Measurements from ENCODE around the gene RRAS.
A peak's percentile ranks its signal among the peaks of the same experiment; 100 is the strongest.

Gene RRAS

GRCh38 chr19:49680421-49681351, 40.7 kb upstream of the RRAS start:
- Histone ChIP-seq H3K4me1 (peaks cover 23% of the 10 kb centered on the region), H3K4me3 (no peak overlapping the region), H3K27me3 (ENCODE audit: low read depth) (no peaks in the 10 kb centered on the region), H3K36me3 (replicated peaks) (peaks cover 45% of the 10 kb centered on the region), H3K9me3 (no peaks in the 10 kb centered on the region)
- in situ Hi-C loops (cut with MboI; ENCODE audit: low sequenced_read_pairs): loop anchor here (5.0 kb wide), 1 partner anchor 183 kb away; the partner anchor contains the start of gene RPS11
- DNase-seq (ENCODE audit: low spot score in 2 of 2): peak; percentile 82 to 97

GRCh38 chr19:49679771-49680413, 39.9 kb upstream of the RRAS start:
- H3K4me1 ChIP-seq: peaks cover 23% of the 10 kb centered on the region
- H3K4me3 ChIP-seq: no peak overlapping the region
- DNase-seq (ENCODE audit: low spot score in 2 of 2): no peak
- in situ Hi-C loops (cut with MboI; ENCODE audit: low sequenced_read_pairs): loop anchor here (5.0 to 10.0 kb wide), 2 partner anchors 85 to 183 kb away; partner anchors contain the start of genes PRR12 and RPS11
- no peaks in the 10 kb centered on the region for H3K9me3 ChIP-seq
- peaks cover 39% of the 10 kb centered on the region for H3K36me3 ChIP-seq (replicated peaks)
- H3K27me3 ChIP-seq (ENCODE audit: low read depth): no peaks in the 10 kb centered on the region

GRCh38 chr19:49678985-49679770, 39.2 kb upstream of the RRAS start:
- DNase-seq (ENCODE audit: low spot score in 2 of 2): no peak
- H3K4me1 ChIP-seq: peaks cover 23% of the 10 kb centered on the region
- no peaks in the 10 kb centered on the region for H3K9me3 ChIP-seq
- H3K4me3 ChIP-seq: peak overlapping the region; percentile 96; the same call in 1 of the 2 replicates
- in situ Hi-C loops (cut with MboI; ENCODE audit: low sequenced_read_pairs): loop anchor here (10.0 kb wide), 1 partner anchor 84 kb away; the partner anchor contains the start of gene PRR12
- H3K27me3 ChIP-seq (ENCODE audit: low read depth): no peaks in the 10 kb centered on the region
- H3K36me3 ChIP-seq (replicated peaks): peaks cover 32% of the 10 kb centered on the region

- in situ Hi-C loops (cut with MboI; ENCODE audit: low sequenced_read_pairs): loop anchor here (10.0 kb wide), 1 partner anchor 83 kb away; the partner anchor contains the start of gene PRR12
- Histone ChIP-seq H3K27me3 (ENCODE audit: low read depth) (no peaks in the 10 kb centered on the region), H3K36me3 (replicated peaks) (peaks cover 23% of the 10 kb centered on the region), H3K9me3 (no peaks in the 10 kb centered on the region), H3K4me3 (peak overlapping the region; percentile 96), H3K4me1 (peaks cover 23% of the 10 kb centered on the region)
- DNase-seq (ENCODE audit: low spot score in 2 of 2): peak; percentile 68 to 92
Measured at GRCh38 chr19:49677901-49678674, 38.1 kb upstream of the RRAS start.

- in situ Hi-C loops (cut with MboI; ENCODE audit: low sequenced_read_pairs): loop anchor here (10.0 kb wide), 1 partner anchor 83 kb away; the partner anchor contains the start of gene PRR12
- DNase-seq (ENCODE audit: low spot score in 2 of 2): peak in 1 of 2 experiments; percentile 76
- Histone ChIP-seq H3K9me3 (no peaks in the 10 kb centered on the region), H3K4me1 (peaks cover 23% of the 10 kb centered on the region), H3K36me3 (replicated peaks) (peaks cover 16% of the 10 kb centered on the region), H3K4me3 (peak within 1 kb of the TSS; percentile 96), H3K27me3 (ENCODE audit: low read depth) (no peaks in the 10 kb centered on the region)
Measured at GRCh38 chr19:49677231-49677900, 37.4 kb upstream of the RRAS start, which contains the start of gene PRMT1. Gene PRMT1 (plus strand): TSS chr19:49677271. CDS start chr19:49677281, 10 bp downstream.

GRCh38 chr19:49676784-49677230, 36.9 kb upstream of the RRAS start:
- Histone ChIP-seq H3K36me3 (replicated peaks) (peaks cover 12% of the 10 kb centered on the region), H3K4me1 (peaks cover 28% of the 10 kb centered on the region), H3K4me3 (peak overlapping the region; percentile 96), H3K27me3 (ENCODE audit: low read depth) (no peaks in the 10 kb centered on the region), H3K9me3 (no peaks in the 10 kb centered on the region)
- peak; percentile 97 to 100 for DNase-seq (ENCODE audit: low spot score in 2 of 2)
- in situ Hi-C loops (cut with MboI; ENCODE audit: low sequenced_read_pairs): loop anchor here (10.0 kb wide), 1 partner anchor 82 kb away; the partner anchor contains the start of gene PRR12

GRCh38 chr19:49676136-49676783, 36.3 kb upstream of the RRAS start:
- H3K27me3 ChIP-seq (ENCODE audit: low read depth): no peaks in the 10 kb centered on the region
- DNase-seq (ENCODE audit: low spot score in 2 of 2): peak in 1 of 2 experiments; percentile 77
- peaks cover 10% of the 10 kb centered on the region for H3K36me3 ChIP-seq (replicated peaks)
- H3K4me3 ChIP-seq: peak overlapping the region; percentile 96
- in situ Hi-C loops (cut with MboI; ENCODE audit: low sequenced_read_pairs): loop anchor here (10.0 kb wide), 1 partner anchor 81 kb away; the partner anchor contains the start of gene PRR12
- H3K4me1 ChIP-seq: peaks cover 31% of the 10 kb centered on the region
- H3K9me3 ChIP-seq: no peaks in the 10 kb centered on the region

- no peaks in the 10 kb centered on the region for H3K9me3 ChIP-seq
- in situ Hi-C loops (cut with MboI; ENCODE audit: low sequenced_read_pairs): loop anchor here (10.0 kb wide), 1 partner anchor 78 kb away; the partner anchor contains the start of gene PRR12
- H3K4me3 ChIP-seq: peak overlapping the region; percentile 17
- H3K4me1 ChIP-seq: peaks cover 14% of the 10 kb centered on the region
- DNase-seq (ENCODE audit: low spot score in 2 of 2): peak; percentile 61 to 90
- H3K36me3 ChIP-seq (replicated peaks): peaks cover 27% of the 10 kb centered on the region
- no peaks in the 10 kb centered on the region for H3K27me3 ChIP-seq (ENCODE audit: low read depth)
Measured at GRCh38 chr19:49672131-49672919, 32.4 kb upstream of the RRAS start.

GRCh38 chr19:49669516-49669915, 29.6 kb upstream of the RRAS start:
- no peak for DNase-seq (ENCODE audit: low spot score in 2 of 2)
- Histone ChIP-seq H3K9me3 (no peaks in the 10 kb centered on the region), H3K27me3 (ENCODE audit: low read depth) (no peaks in the 10 kb centered on the region), H3K4me1 (peaks cover 16% of the 10 kb centered on the region), H3K36me3 (replicated peaks) (peaks cover 33% of the 10 kb centered on the region), H3K4me3 (no peak overlapping the region)
- in situ Hi-C loops (cut with MboI; ENCODE audit: low sequenced_read_pairs): no loop called here

GRCh38 chr19:49667473-49667872, 27.5 kb upstream of the RRAS start:
- Histone ChIP-seq H3K36me3 (replicated peaks) (peaks cover 36% of the 10 kb centered on the region), H3K27me3 (ENCODE audit: low read depth) (no peaks in the 10 kb centered on the region), H3K9me3 (no peaks in the 10 kb centered on the region), H3K4me3 (peak overlapping the region; percentile 75), H3K4me1 (peaks cover 16% of the 10 kb centered on the region)
- DNase-seq (ENCODE audit: low spot score in 2 of 2): no peak
- in situ Hi-C loops (cut with MboI; ENCODE audit: low sequenced_read_pairs): no loop called here

GRCh38 chr19:49666120-49666444, 26.1 kb upstream of the RRAS start:
- peaks cover 9% of the 10 kb centered on the region; the same call in 1 of the 2 replicates for H3K4me1 ChIP-seq
- H3K36me3 ChIP-seq (replicated peaks): peaks cover 42% of the 10 kb centered on the region
- no peaks in the 10 kb centered on the region for H3K27me3 ChIP-seq (ENCODE audit: low read depth)
- peak overlapping the region; percentile 75 for H3K4me3 ChIP-seq
- in situ Hi-C loops (cut with MboI; ENCODE audit: low sequenced_read_pairs): no loop called here
- no peaks in the 10 kb centered on the region for H3K9me3 ChIP-seq
- DNase-seq (ENCODE audit: low spot score in 2 of 2): no peak
